ENCODE measurements around the gene OVOL1.

- TF ChIP-seq CTCF (IDR thresholded peaks at IDR 0.05) (no peak), EZH2 (IDR thresholded peaks at IDR 0.05; ENCODE audit: borderline replicate concordance, insufficient read depth, low read depth, low read length, poor library complexity, severe bottlenecking) (no peak)
These were observed 25.1 kb downstream of the OVOL1 start for GRCh38 chr11:65811764-65812475.
